GM23338 (cell line): Measurements from ENCODE around the gene RBP3. TPM values are rescaled to one million over a fixed set of nuclear protein-coding genes. Genes with fewer than 3 reads are reported as not detected.
A peak's percentile ranks its signal among the peaks of the same experiment; 100 is the strongest.

Experiments used
- ATAC-seq: fragments of 200-7000 bp; cut with Tn5 transposase; 3 replicates; pipeline ENCODE4 v1.9.1; 2020
- DNase-seq: peaks from one replicate; pipeline ENCODE4 v3.0.0-alpha.2; 2015; ENCODE audit warnings: low spot score
- H2AFZ ChIP-seq: fragments of 200-600 bp; sonication (generic); 2 replicates; pipeline ENCODE4 v1.8.0; 2016; ENCODE audit warnings: antibody characterized with exemption, mild to moderate bottlenecking, moderate library complexity
- H3F3A ChIP-seq: fragments of 200-600 bp; sonication (generic); replicated peaks from 2 replicates; pipeline ENCODE4 v1.8.0; 2017; ENCODE audit warnings: antibody characterized with exemption, mixed run types, low read depth
- H3K27ac ChIP-seq: fragments of 200-600 bp; sonication (generic); 2 replicates; pipeline ENCODE4 v1.6.1; 2016; ENCODE audit warnings: low read depth
- H3K27me3 ChIP-seq: fragments of 200-600 bp; sonication (generic); 2 replicates; pipeline ENCODE4 v1.8.0; 2016; ENCODE audit warnings: mild to moderate bottlenecking, mixed run types, moderate library complexity; ENCODE audit not compliant: insufficient read depth
- H3K36me3 ChIP-seq: fragments of 200-600 bp; sonication (generic); 2 replicates; pipeline ENCODE4 v1.8.0; 2016; ENCODE audit warnings: mild to moderate bottlenecking; ENCODE audit not compliant: insufficient read depth
- H3K4me1 ChIP-seq: fragments of 200-600 bp; sonication (generic); 2 replicates; pipeline ENCODE4 v1.8.0; 2016; ENCODE audit warnings: mild to moderate bottlenecking, moderate library complexity; ENCODE audit not compliant: insufficient read depth
- H3K4me2 ChIP-seq: fragments of 200-600 bp; sonication (generic); 2 replicates; pipeline ENCODE4 v1.7.1; 2017; ENCODE audit warnings: mixed run types
- H3K4me3 ChIP-seq: fragments of 200-600 bp; sonication (generic); 2 replicates; pipeline ENCODE4 v1.6.1; 2016; ENCODE audit warnings: mixed run types
- H3K79me2 ChIP-seq: fragments of 200-600 bp; sonication (generic); replicated peaks from 2 replicates; pipeline ENCODE4 v1.8.0; 2017; ENCODE audit warnings: mild to moderate bottlenecking; ENCODE audit not compliant: insufficient read depth
- H3K9me2 ChIP-seq: fragments of 200-600 bp; sonication (generic); 2 replicates; pipeline ENCODE4 v1.8.0; 2017; ENCODE audit not compliant: insufficient read depth
- H4K20me1 ChIP-seq: fragments of 200-600 bp; sonication (generic); replicated peaks from 2 replicates; pipeline ENCODE4 v1.8.0; 2017; ENCODE audit warnings: mild to moderate bottlenecking; ENCODE audit not compliant: insufficient read depth
- H3K27ac Mint-ChIP-seq: 2 replicates; pipeline ENCODE4 v1.8.0; 2020; ENCODE audit warnings: inconsistent platforms, mild to moderate bottlenecking, moderate library complexity, mixed read lengths
- H3K27me3 Mint-ChIP-seq: 3 replicates; pipeline ENCODE4 v1.8.0; 2022; ENCODE audit warnings: low read depth, mild to moderate bottlenecking, moderate library complexity, mixed read lengths, inconsistent platforms; ENCODE audit not compliant: insufficient read depth, poor library complexity
- H3K36me3 Mint-ChIP-seq: 3 replicates; pipeline ENCODE4 v1.8.0; 2021; ENCODE audit warnings: low read depth, mild to moderate bottlenecking, inconsistent platforms, moderate library complexity, mixed read lengths
- H3K4me1 Mint-ChIP-seq: 3 replicates; pipeline ENCODE4 v1.8.0; 2020; ENCODE audit warnings: mild to moderate bottlenecking, inconsistent platforms, mixed read lengths
- H3K4me3 Mint-ChIP-seq: 3 replicates; pipeline ENCODE4 v1.8.0; 2021; ENCODE audit warnings: moderate library complexity, mild to moderate bottlenecking, inconsistent platforms, mixed read lengths
- H3K9me3 Mint-ChIP-seq: 3 replicates; pipeline ENCODE4 v1.8.0; 2020; ENCODE audit warnings: moderate library complexity, mild to moderate bottlenecking, inconsistent platforms, mixed read lengths
- CREB1 ChIP-seq: fragments of 250-450 bp; sonication (Bioruptor Pico); IDR thresholded peaks from 2 replicates; pipeline ENCODE4 v1.5.0; 2020; ENCODE audit warnings: low read depth, mild to moderate bottlenecking, moderate library complexity
- EZH2 ChIP-seq: fragments of 200-600 bp; sonication (generic); IDR thresholded peaks from one replicate; pipeline ENCODE4 v1.8.0; 2017; ENCODE audit warnings: antibody characterized with exemption, mild to moderate bottlenecking, low read depth; ENCODE audit not compliant: unreplicated experiment
- EZH2phosphoT487 ChIP-seq: fragments of 200-600 bp; sonication (generic); IDR thresholded peaks from one replicate; pipeline ENCODE4 v1.8.1; 2018; ENCODE audit warnings: antibody characterized with exemption; ENCODE audit not compliant: unreplicated experiment
- JUNB ChIP-seq: IDR thresholded peaks from one replicate; pipeline ENCODE4 v1.6.1; 2016; ENCODE audit warnings: antibody characterized with exemption; ENCODE audit not compliant: unreplicated experiment
- NANOG ChIP-seq: IDR thresholded peaks from 2 replicates; pipeline ENCODE4 v1.6.1; 2016; ENCODE audit warnings: antibody characterized with exemption, borderline replicate concordance
- ZNF114 ChIP-seq: fragments of 250-450 bp; sonication (Bioruptor Pico); IDR thresholded peaks from 2 replicates; pipeline ENCODE4 v1.5.0; 2020; ENCODE audit warnings: mild to moderate bottlenecking, moderate library complexity
- ZNF331 ChIP-seq: fragments of 250-450 bp; sonication (Bioruptor Pico); IDR thresholded peaks from 2 replicates; pipeline ENCODE4 v1.5.0; 2020; ENCODE audit warnings: low read depth, mild to moderate bottlenecking, moderate library complexity
- polyA plus RNA-seq: library from polyadenylated mRNA; unstranded; fragments of >200 nt; fragmentation: Nextera tagmentation; extraction: Ambion mirVana; gene quantifications from 2 replicates; pipeline ENCODE4 v1.2.1, GENCODE V29; 2016
- total RNA-seq: library from RNA; depleted of rRNA; stranded (reverse); fragments of >200 nt; shearing (Covaris generic); gene quantifications from 2 replicates; pipeline ENCODE4 v1.2.3, GENCODE V29; 2014
- TF ChIP-seq, protein P1 (sequence below), 2 experiments: fragments of 200-600 bp in 1 of 2; sonication (generic) in 1 of 2; conservative IDR thresholded peaks; 2 replicates each; pipeline versions ENCODE4 v1.5.1 to v1.6.1; 2016 to 2017; ENCODE audit warnings: antibody characterized with exemption in 2 of 2, low read depth in 2 of 2, mild to moderate bottlenecking in 2 of 2, moderate library complexity in 1 of 2
- TF ChIP-seq, protein P2 (sequence below): IDR thresholded peaks from 2 replicates; pipeline ENCODE4 v1.6.1; 2016; ENCODE audit warnings: antibody characterized with exemption
- TF ChIP-seq, protein P3 (sequence below): IDR thresholded peaks from one replicate; pipeline ENCODE4 v1.6.1; 2018; ENCODE audit warnings: antibody characterized with exemption; ENCODE audit not compliant: unreplicated experiment

The RBP3 gene
- total and polyA plus RNA-seq, 2 experiments from 2014 or later, result not detected

DNA sequence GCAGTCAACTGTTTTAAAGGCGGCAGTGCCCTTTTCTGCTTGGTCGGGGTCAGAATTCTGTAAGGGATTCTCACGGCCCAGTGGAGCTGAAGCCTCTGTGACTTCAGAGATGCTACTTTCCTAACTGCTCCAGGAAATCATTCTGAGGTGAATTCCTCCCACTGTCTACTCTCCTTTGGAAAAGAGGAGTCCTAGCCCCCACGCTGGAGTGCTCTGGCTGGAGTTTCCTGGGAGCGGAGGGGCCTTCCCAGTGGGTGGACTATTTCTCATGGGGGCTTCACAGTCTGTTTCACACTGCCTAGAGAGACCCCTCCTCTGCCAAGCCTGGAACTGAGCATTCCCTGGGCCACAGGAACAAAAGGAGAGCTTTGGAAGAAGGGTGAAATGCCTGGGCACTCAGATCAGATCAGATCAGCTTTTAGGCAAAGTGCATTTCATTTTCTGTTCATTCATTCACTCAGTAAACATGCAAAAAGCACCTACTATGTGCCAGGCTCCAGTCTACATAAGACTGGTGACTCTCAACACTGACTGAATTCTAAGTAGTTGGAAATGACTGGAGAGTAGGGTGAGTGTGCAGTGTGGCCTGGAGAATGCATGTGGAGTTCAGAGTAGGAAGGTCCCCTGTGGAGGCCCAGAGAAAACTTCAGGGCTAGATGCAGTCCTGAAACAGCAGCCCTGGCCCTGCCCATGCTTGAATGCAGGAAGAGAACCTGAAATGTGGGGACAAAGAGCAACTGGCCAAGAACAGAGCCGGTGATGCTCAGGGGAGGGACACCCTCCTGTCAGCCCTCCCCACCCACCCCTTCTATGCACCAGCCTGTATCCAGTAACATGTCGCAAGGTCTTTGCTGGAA is 23.7 kb downstream of the RBP3 start:
- Histone ChIP-seq H4K20me1 (no peaks in the 10 kb centered on the region), H3K4me2 (0 out of 2 replicates have a peak overlapping the region, but pooled peaks have one; percentile 26), H2AFZ (no peak overlapping the region), H3K27me3 (no peaks in the 10 kb centered on the region), H3K27ac (no peak overlapping the region), H3K9me2 (no peaks in the 10 kb centered on the region), H3F3A (no peaks in the 10 kb centered on the region), H3K36me3 (no peaks in the 10 kb centered on the region), H3K4me1 (peaks cover 13% of the 10 kb centered on the region), H3K79me2 (no peaks in the 10 kb centered on the region), H3K4me3 (no peak overlapping the region)
- no peaks in the 10 kb centered on the region; the same call in 2 of the 3 replicates for H3K36me3 Mint-ChIP-seq
- H3K9me3 Mint-ChIP-seq, result no peaks in the 10 kb centered on the region
- DNase-seq, result no peak
- H3K4me1 Mint-ChIP-seq, result peaks cover 26% of the 10 kb centered on the region
- no peak overlapping the region for H3K27ac Mint-ChIP-seq
- no peak overlapping the region for H3K4me3 Mint-ChIP-seq
- peak; percentile 65 for ATAC-seq
- TF ChIP-seq EZH2 (no peak), JUNB (no peak), ZNF114 (CRISPR knock-in tag) (no peak), NANOG (no peak), CREB1 (CRISPR knock-in tag) (no peak)
- TF ChIP-seq, protein P1, sequence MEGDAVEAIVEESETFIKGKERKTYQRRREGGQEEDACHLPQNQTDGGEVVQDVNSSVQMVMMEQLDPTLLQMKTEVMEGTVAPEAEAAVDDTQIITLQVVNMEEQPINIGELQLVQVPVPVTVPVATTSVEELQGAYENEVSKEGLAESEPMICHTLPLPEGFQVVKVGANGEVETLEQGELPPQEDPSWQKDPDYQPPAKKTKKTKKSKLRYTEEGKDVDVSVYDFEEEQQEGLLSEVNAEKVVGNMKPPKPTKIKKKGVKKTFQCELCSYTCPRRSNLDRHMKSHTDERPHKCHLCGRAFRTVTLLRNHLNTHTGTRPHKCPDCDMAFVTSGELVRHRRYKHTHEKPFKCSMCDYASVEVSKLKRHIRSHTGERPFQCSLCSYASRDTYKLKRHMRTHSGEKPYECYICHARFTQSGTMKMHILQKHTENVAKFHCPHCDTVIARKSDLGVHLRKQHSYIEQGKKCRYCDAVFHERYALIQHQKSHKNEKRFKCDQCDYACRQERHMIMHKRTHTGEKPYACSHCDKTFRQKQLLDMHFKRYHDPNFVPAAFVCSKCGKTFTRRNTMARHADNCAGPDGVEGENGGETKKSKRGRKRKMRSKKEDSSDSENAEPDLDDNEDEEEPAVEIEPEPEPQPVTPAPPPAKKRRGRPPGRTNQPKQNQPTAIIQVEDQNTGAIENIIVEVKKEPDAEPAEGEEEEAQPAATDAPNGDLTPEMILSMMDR (conservative IDR thresholded peaks at IDR 0.05; ENCODE audit: low read depth in 2 of 2), result no peak
- TF ChIP-seq, protein P2, sequence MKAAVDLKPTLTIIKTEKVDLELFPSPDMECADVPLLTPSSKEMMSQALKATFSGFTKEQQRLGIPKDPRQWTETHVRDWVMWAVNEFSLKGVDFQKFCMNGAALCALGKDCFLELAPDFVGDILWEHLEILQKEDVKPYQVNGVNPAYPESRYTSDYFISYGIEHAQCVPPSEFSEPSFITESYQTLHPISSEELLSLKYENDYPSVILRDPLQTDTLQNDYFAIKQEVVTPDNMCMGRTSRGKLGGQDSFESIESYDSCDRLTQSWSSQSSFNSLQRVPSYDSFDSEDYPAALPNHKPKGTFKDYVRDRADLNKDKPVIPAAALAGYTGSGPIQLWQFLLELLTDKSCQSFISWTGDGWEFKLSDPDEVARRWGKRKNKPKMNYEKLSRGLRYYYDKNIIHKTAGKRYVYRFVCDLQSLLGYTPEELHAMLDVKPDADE, result no peak
- H3K27me3 Mint-ChIP-seq, result peaks cover 5% of the 10 kb centered on the region

DNA sequence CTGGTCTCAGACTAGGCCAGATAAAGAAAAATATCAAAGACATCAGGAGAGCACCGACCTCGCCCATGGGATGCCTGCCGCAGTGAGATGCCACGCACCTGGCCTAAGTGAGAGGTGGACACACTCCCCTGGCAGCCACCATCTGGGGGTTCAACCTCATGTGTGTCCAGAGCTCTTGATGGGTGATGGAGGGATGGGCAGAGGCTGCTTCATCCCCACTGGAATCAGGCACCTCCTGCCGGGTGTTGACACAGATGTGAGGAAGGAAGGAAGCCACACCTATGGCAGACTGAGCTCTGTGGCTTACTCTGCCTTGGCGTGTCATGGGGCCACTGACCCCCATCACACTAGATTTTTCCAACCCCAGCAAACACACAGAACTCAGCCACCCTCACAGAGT is 24.6 kb downstream of the RBP3 start:
- no peaks in the 10 kb centered on the region for H3F3A ChIP-seq
- H2AFZ ChIP-seq, result no peak overlapping the region
- no peaks in the 10 kb centered on the region for H3K79me2 ChIP-seq
- H3K4me3 ChIP-seq, result no peak overlapping the region
- H3K4me2 ChIP-seq, result peak overlapping the region; percentile 26; the same call in 1 of the 2 replicates
- no peaks in the 10 kb centered on the region for H3K9me2 ChIP-seq
- no peaks in the 10 kb centered on the region; the same call in 2 of the 3 replicates for H3K36me3 Mint-ChIP-seq
- no peaks in the 10 kb centered on the region for H3K27me3 ChIP-seq
- peaks cover 33% of the 10 kb centered on the region for H3K4me1 Mint-ChIP-seq
- peaks cover 13% of the 10 kb centered on the region for H3K4me1 ChIP-seq
- H3K4me3 Mint-ChIP-seq, result no peak overlapping the region
- H3K9me3 Mint-ChIP-seq, result no peaks in the 10 kb centered on the region
- DNase-seq, result no peak
- peak overlapping the region; percentile 25; the same call in 1 of the 2 replicates for H3K27ac Mint-ChIP-seq
- no peaks in the 10 kb centered on the region for H4K20me1 ChIP-seq
- H3K36me3 ChIP-seq, result no peaks in the 10 kb centered on the region
- no peak overlapping the region for H3K27ac ChIP-seq
- peaks cover 6% of the 10 kb centered on the region for H3K27me3 Mint-ChIP-seq
- peak; percentile 33 for ATAC-seq
- TF ChIP-seq EZH2phosphoT487 (no peak), ZNF331 (no peak), EZH2 (no peak), JUNB (no peak), ZNF114 (CRISPR knock-in tag) (no peak)
- TF ChIP-seq, protein P3, sequence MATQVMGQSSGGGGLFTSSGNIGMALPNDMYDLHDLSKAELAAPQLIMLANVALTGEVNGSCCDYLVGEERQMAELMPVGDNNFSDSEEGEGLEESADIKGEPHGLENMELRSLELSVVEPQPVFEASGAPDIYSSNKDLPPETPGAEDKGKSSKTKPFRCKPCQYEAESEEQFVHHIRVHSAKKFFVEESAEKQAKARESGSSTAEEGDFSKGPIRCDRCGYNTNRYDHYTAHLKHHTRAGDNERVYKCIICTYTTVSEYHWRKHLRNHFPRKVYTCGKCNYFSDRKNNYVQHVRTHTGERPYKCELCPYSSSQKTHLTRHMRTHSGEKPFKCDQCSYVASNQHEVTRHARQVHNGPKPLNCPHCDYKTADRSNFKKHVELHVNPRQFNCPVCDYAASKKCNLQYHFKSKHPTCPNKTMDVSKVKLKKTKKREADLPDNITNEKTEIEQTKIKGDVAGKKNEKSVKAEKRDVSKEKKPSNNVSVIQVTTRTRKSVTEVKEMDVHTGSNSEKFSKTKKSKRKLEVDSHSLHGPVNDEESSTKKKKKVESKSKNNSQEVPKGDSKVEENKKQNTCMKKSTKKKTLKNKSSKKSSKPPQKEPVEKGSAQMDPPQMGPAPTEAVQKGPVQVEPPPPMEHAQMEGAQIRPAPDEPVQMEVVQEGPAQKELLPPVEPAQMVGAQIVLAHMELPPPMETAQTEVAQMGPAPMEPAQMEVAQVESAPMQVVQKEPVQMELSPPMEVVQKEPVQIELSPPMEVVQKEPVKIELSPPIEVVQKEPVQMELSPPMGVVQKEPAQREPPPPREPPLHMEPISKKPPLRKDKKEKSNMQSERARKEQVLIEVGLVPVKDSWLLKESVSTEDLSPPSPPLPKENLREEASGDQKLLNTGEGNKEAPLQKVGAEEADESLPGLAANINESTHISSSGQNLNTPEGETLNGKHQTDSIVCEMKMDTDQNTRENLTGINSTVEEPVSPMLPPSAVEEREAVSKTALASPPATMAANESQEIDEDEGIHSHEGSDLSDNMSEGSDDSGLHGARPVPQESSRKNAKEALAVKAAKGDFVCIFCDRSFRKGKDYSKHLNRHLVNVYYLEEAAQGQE, result no peak
- TF ChIP-seq, protein P2, result no peak
